GM21423 (cell line): Measurements from ENCODE around the gene MYO1D.
"Not testable (repeated sequence)": the region's sequence is repeated elsewhere in the genome, so short reads cannot be mapped to it uniquely, and the experiment has no call there.

Source experiments
- ATAC-seq: cut with Tn5 transposase; IDR thresholded peaks from one replicate; pipeline ENCODE4 v1.9.1; 2021; ENCODE audit warnings: mild to moderate bottlenecking, moderate library complexity; ENCODE audit not compliant: unreplicated experiment

The MYO1D gene

GRCh38 chr17:32481193-32481592 is 395.7 kb downstream of the MYO1D start:
- ATAC-seq = no peak

GRCh38 chr17:32479074-32479617 is 397.8 kb downstream of the MYO1D start:
- ATAC-seq = no peak

DNA sequence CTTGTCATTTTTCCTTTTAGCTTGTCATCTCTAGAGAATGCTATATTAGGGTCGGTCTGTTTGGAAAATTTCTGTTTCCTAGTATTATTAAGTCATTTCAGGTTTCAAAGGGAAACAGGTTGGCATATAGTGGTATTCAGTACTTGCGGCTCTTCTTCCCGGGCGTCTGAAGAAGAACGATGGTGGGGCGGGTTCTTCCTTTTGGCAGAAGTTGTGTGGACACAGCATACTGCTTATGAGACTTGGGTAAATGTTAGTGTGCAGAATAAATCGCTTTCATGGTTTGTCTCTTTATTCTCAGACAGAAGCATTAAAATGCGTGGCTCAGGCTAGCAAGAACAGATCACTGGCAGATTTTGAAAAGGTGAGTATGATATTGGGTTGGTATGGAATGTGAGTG is 399.7 kb downstream of the MYO1D start:
- no peak for ATAC-seq

- no peak for ATAC-seq
Measured at GRCh38 chr17:32475258-32475657, 401.7 kb downstream of the MYO1D start.

DNA sequence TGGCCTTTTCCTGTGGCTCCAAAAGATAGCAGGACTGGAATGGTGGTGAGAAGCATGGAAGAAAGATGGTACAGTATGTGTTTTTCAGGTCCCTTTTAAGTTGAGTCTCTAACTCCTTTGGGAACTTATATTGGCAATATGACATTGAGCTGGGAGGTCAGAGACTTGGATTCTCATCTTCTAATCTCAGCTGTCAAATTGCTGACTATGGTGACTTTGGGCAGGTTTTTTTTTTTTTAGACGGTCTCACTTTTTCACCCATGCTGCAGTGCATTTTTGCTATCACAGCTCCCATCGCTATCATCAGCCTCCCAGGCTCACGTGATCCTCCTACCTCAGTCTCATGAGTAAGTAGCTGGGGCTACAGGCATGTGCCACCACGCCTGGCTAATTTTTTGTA is 405.3 kb downstream of the MYO1D start:
- no peak for ATAC-seq

DNA sequence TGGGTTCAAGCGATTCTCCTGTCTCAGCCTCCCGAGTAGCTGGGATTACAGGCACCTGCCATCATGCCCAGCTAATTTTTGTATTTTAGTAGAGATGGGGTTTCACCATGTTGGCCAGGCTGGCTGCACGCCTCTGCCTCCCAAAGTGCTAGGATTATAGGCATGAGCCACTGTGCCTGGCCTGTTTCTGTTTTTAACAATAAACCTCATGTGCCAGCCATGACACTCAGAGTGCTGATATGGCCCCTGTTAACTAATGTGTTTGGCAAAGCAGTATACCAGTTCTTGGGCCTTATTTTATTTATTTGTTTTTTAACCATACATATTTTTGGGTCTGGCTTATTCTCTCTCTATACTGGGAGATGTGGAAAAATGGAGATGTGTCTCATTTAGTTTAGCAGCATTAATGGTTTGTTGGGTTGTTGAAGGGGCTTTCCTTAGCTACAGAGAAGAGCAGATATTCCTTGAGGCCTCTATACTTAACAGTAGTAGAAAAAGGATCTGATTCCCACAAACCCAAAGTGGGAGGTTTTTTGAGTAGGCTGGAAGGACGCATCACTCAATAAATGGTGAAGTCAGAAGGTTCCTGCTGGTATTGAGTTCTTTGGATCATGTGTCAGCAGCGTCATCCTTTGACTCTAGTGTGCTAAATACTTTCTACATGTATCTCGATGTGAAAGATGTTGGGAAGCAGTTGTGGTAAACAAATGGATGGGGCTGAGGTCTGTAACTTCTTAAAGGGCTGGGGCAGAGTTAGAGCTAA is 406.3 kb downstream of the MYO1D start:
- no peak for ATAC-seq

DNA sequence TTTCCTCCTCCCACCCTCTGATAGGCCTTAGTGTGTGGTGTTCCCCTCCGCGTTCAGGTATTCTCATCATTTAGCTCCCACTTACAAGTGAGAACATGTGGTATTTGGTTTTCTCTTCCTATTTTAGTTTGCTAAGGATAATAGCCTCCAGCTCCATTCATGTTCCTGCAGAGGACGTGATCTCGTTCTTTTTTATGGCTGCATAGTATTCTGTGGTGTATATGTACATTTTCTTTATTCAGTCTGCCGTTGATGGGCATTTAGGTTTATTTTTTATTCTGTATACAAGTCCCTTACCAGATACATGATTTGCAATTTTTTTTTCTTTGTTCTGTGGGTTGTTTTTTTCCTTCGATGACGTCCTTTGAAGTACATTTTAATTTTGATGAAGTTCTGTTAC is 409.0 kb downstream of the MYO1D start:
- ATAC-seq = no peak

- ATAC-seq = no peak
Measured at GRCh38 chr17:32464374-32464773, 412.6 kb downstream of the MYO1D start.

DNA sequence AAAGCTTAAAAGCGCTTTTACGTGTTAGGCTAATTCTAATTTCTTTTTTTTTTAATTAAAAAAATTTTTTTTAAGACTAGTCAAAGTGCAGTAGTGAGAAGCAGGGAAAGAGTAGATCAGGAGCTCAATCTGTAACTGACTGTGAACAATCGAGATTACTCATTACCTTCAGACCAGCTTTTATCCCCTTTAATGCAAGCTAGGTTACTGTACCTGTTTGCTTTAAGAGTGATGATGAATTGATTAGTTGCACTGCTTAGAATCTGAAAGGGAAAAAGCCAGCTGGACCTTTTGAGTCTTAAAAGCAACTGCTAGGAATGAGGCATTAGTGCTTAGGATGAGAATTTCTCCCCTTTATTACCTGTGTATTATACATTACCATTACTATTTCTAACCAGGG is 413.6 kb downstream of the MYO1D start:
- no peak for ATAC-seq

- ATAC-seq = no peak
Measured at GRCh38 chr17:32461853-32462617, 414.9 kb downstream of the MYO1D start.

DNA sequence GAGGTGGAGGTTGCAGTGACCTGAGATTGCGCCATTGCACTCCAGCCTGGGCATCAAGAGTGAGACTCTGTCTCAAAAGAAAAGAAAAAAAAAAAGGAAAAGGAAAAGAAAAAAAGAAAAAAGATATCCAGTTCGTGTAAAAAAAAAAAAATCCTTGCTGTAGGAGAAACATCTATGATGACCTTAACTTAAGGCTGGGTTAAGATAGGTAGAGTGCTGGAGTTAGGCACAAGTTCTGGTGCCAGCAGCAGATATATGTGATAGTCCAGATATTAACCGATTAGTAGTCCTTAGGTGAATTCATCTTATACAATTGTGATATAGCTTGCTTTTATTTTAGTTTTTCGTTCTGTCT is 415.4 kb downstream of the MYO1D start:
- ATAC-seq = no peak

DNA sequence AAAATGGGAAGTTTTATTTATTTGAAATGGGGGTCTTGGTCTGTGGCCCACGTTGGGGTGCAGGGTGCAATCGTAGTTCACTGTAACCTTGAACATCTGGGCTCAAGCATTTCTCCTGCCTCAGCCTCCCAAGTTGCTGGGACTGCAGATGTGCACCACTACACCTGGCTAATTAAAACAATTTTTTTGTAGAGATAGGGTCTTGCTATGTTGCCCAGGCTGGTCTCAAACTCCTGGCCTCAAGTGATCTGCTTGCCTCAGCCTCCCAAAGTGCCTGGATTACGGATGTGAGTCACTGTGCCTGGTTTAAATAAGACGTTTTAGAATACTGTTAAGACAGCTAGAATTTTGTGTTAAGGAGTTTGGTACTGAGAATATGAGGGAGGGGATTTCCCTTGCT is 416.9 kb downstream of the MYO1D start:
- ATAC-seq = no peak

DNA sequence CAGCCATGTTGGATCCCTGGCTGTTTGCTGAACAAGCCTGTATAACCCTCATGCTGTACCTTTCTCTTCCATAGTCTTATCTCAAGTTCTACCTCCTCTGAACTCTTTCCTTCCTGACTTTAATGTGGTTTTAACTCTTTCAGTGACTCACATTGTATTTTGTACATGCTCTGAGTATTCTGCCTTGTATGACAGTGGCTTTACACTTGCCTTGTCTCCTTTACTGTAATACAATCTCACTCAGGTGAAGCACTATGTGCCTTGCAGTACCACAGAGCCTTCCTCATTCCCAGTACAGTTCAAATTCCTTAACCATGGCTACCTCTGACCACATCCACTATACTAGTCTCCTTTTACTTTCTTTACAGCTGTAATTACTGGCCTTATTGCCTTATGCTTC is 418.6 kb downstream of the MYO1D start:
- ATAC-seq = no peak

- no peak for ATAC-seq
Measured at GRCh38 chr17:32453370-32453769, 423.6 kb downstream of the MYO1D start.

DNA sequence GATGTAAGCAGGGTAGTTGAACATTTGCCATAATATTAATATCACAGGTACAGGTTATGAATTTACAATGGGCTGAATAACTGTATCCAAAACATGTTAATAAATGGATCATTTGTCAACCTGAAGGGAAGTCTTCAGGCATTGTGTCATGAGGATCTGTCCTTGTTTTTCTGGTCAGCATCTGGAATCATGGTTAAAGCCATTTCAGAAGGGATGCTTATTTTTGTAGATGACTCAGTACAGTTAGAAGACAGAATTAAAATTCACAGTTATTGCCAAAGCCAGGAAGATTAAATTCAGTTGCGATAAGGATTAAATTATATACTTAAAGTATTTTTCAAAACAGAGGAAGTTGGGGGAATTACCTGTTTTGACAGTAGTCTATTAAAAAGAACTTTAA is 424.6 kb downstream of the MYO1D start:
- no peak for ATAC-seq

GRCh38 chr17:32451879-32452278 is 425.0 kb downstream of the MYO1D start:
- ATAC-seq = no peak

DNA sequence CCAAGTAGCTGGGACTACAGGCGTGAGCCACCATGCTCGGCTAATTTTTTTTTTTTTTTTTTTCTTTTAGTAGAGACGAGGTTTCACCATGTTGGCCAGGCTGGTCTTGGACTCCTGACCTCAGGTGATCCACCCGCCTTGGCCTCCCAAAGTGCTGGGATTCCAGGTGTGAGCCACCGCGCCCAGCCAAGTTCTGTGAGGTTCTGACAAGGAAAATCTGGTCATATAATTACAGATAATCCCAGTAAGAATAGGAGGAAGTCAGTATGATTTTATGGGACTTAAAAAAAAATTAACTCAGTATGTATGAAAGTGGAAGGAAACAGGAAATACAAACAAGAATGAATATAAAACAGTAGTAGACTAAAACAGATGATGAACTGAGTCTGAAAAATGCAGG is 426.5 kb downstream of the MYO1D start:
- not testable (repeated sequence) for ATAC-seq

- ATAC-seq = no peak
Measured at GRCh38 chr17:32449963-32450362, 427.0 kb downstream of the MYO1D start.

GRCh38 chr17:32446949-32447348 is 430.0 kb downstream of the MYO1D start:
- no peak for ATAC-seq

DNA sequence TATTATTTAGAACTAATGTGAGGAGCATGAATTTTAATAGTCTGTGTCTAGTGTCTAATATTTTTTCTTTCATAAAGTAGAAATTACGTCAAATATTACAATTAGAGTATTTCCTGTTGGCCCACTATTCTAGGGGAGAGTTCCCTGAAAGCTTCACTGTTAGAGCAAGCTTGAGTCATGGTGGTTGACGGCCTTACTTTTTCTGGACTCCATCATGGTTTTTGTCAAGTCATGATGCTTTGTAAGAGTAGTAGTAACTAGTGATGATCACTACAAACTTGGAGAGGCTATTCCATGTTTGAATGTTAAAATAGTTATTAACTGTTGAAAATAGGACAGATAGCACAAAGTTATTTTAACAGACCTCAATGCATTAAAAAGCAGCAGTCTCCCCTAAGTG is 431.0 kb downstream of the MYO1D start:
- no peak for ATAC-seq

DNA sequence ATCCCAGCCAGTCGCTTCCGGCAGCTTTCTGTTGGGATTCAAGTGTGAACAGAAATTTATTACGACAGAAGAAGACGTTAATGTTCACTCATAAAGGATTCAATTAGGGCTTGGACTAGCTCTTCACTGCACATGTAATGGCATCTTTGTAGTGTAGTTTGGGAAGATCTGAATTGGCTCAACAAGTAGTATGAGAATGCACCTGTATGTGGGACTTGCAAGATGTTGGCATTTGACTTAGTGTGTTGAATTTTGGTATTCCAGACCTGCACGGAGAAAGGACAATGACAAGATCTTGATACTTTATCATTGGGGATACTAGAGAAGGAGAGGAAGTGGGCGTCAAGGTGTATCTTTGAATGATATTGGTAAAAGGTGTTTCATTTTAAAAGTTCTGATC is 431.4 kb downstream of the MYO1D start:
- no peak for ATAC-seq

GRCh38 chr17:32445074-32445415 is 431.9 kb downstream of the MYO1D start:
- no peak for ATAC-seq
